ENCODE measurements around the gene PALM3. TPM values are rescaled to one million over a fixed set of nuclear protein-coding genes. Genes with fewer than 3 reads are reported as not detected.

Gene PALM3
- total RNA-seq, 6 experiments from 2014 or later: 1.2 to 4.0 (median 2.8) TPM

GRCh38 chr19:14088634-14089411 lies 26.9 kb upstream of the PALM3 start:
- peaks cover 5% of the 10 kb centered on the region for H3K27me3 Mint-ChIP-seq (ENCODE audit: insufficient read depth)
- H3K9me3 Mint-ChIP-seq: peaks cover 9% of the 10 kb centered on the region
- TF ChIP-seq CTCF (IDR thresholded peaks at IDR 0.05): no peak
- DNase-seq: no peak
- H3K4me1 Mint-ChIP-seq (ENCODE audit: low read depth): peaks cover 15% of the 10 kb centered on the region
- H3K4me3 Mint-ChIP-seq: peak overlapping the region; percentile 84
- peak overlapping the region; percentile 49; the same call in 1 of the 2 replicates for H3K27ac Mint-ChIP-seq
- peaks cover 14% of the 10 kb centered on the region for H3K36me3 Mint-ChIP-seq (ENCODE audit: low read depth)

- H3K4me3 Mint-ChIP-seq: no peak overlapping the region
Observed at GRCh38 chr19:14086098-14086497, 24.2 kb upstream of the PALM3 start.

GRCh38 chr19:14085309-14085995 lies 23.6 kb upstream of the PALM3 start, which contains the start of gene C19orf67:
C19orf67 (minus strand) TSS chr19:14085783; CDS start chr19:14085627, 156 bp downstream.
- no peak for TF ChIP-seq CTCF (IDR thresholded peaks at IDR 0.05)
- Mint-ChIP-seq H3K9me3 (no peaks in the 10 kb centered on the region), H3K36me3 (ENCODE audit: low read depth) (peaks cover 4% of the 10 kb centered on the region), H3K27ac (no peak within 1 kb of the TSS), H3K4me1 (ENCODE audit: low read depth) (peaks cover 16% of the 10 kb centered on the region), H3K4me3 (no peak within 1 kb of the TSS), H3K27me3 (ENCODE audit: insufficient read depth) (no peaks in the 10 kb centered on the region; the same call in 1 of the 2 replicates)
- no peak for DNase-seq

More at GRCh38 chr19:14086098-14086497, 24.2 kb upstream of the PALM3 start:
- H3K27me3 Mint-ChIP-seq (ENCODE audit: insufficient read depth): no peaks in the 10 kb centered on the region; the same call in 1 of the 2 replicates
- TF ChIP-seq CTCF (IDR thresholded peaks at IDR 0.05): no peak
- H3K4me1 Mint-ChIP-seq (ENCODE audit: low read depth): peaks cover 15% of the 10 kb centered on the region
- peaks cover 4% of the 10 kb centered on the region for H3K36me3 Mint-ChIP-seq (ENCODE audit: low read depth)
- H3K27ac Mint-ChIP-seq: no peak overlapping the region
- no peak for DNase-seq
- no peaks in the 10 kb centered on the region for H3K9me3 Mint-ChIP-seq

- H3K27me3 Mint-ChIP-seq (ENCODE audit: insufficient read depth): no peaks in the 10 kb centered on the region; the same call in 1 of the 2 replicates
- no peaks in the 10 kb centered on the region for H3K36me3 Mint-ChIP-seq (ENCODE audit: low read depth)
- no peak for DNase-seq
- peaks cover 16% of the 10 kb centered on the region for H3K4me1 Mint-ChIP-seq (ENCODE audit: low read depth)
- H3K4me3 Mint-ChIP-seq: peak overlapping the region; percentile 96
- H3K27ac Mint-ChIP-seq: peak overlapping the region; percentile 91
- TF ChIP-seq CTCF (IDR thresholded peaks at IDR 0.05): no peak
- H3K9me3 Mint-ChIP-seq: no peaks in the 10 kb centered on the region
Observed at GRCh38 chr19:14082675-14082960, 20.7 kb upstream of the PALM3 start.

GRCh38 chr19:14081797-14082674 lies 20.2 kb upstream of the PALM3 start:
- H3K4me1 Mint-ChIP-seq (ENCODE audit: low read depth): peaks cover 16% of the 10 kb centered on the region
- no peak for DNase-seq
- peak overlapping the region; percentile 91 for H3K27ac Mint-ChIP-seq
- H3K9me3 Mint-ChIP-seq: no peaks in the 10 kb centered on the region
- H3K36me3 Mint-ChIP-seq (ENCODE audit: low read depth): no peaks in the 10 kb centered on the region
- H3K4me3 Mint-ChIP-seq: peak overlapping the region; percentile 96
- TF ChIP-seq CTCF (IDR thresholded peaks at IDR 0.05): no peak
- no peaks in the 10 kb centered on the region; the same call in 1 of the 2 replicates for H3K27me3 Mint-ChIP-seq (ENCODE audit: insufficient read depth)
